CD4-positive, alpha-beta T cell (primary cell): ENCODE results near the gene CHST15. TPM values are rescaled to one million over a fixed set of nuclear protein-coding genes. Genes with fewer than 3 reads are reported as not detected.

ENCODE experiments used
- ATAC-seq: fragments of 200-7000 bp; cut with Tn5 transposase; one replicate; pipeline ENCODE4 v1.10.0; 2022; ENCODE audit warnings: mild to moderate bottlenecking; ENCODE audit not compliant: poor library complexity
- CTCF ChIA-PET: fragments of 350-600 bp; sonication (Branson Sonifier 250); formaldehyde crosslinking; loops from one replicate; lab custom pipeline; 2021; ENCODE audit warnings: antibody characterized with exemption, inconsistent platforms; lab: Charles Lee
- POLR2A ChIA-PET: fragments of 350-600 bp; sonication (Branson Sonifier 250); formaldehyde crosslinking; loops from one replicate; lab custom pipeline; 2021; ENCODE audit warnings: antibody characterized with exemption, inconsistent platforms; lab: Charles Lee
- DNase-seq, 14 experiments: peaks; one replicate each; pipeline ENCODE4 v3.0.0-alpha.2; 2013 to 2020; ENCODE audit warnings: mixed read lengths in 2 of 14
- H3K27ac ChIP-seq, 2 donors: one replicate each; pipeline versions ENCODE4 v1.5.1 to v1.7.0; 2013; ENCODE audit warnings: low read length in 2 of 2, low read depth in 1 of 2, mild to moderate bottlenecking in 1 of 2
- H3K27me3 ChIP-seq, 2 experiments: 1 replicate in 1 of 2; 2 replicates in 1 of 2; pipeline versions ENCODE4 v1.6.1 to v1.7.0; 2013; ENCODE audit warnings: low read length in 2 of 2, control low read depth in 1 of 2, mild to moderate bottlenecking in 1 of 2, moderate library complexity in 1 of 2; ENCODE audit not compliant: insufficient read depth in 2 of 2, control insufficient read depth in 1 of 2
- H3K36me3 ChIP-seq: one replicate; pipeline ENCODE4 v1.6.1; 2013; ENCODE audit warnings: low read length, control low read depth; ENCODE audit not compliant: insufficient read depth
- H3K4me1 ChIP-seq: one replicate; pipeline ENCODE4 v1.6.1; 2013; ENCODE audit warnings: low read length, control low read depth; ENCODE audit not compliant: insufficient read depth
- H3K4me3 ChIP-seq: one replicate; pipeline ENCODE4 v1.5.1; 2013; ENCODE audit warnings: mild to moderate bottlenecking, low read length, moderate library complexity
- H3K9me3 ChIP-seq, 2 experiments: 1 replicate in 1 of 2; 2 replicates in 1 of 2; pipeline versions ENCODE4 v1.6.1 to v1.7.0; 2013; ENCODE audit warnings: low read length in 2 of 2, mild to moderate bottlenecking in 2 of 2, control low read depth in 1 of 2, moderate library complexity in 1 of 2; ENCODE audit not compliant: control insufficient read depth in 1 of 2, insufficient read depth in 1 of 2
- H3K27ac Mint-ChIP-seq: one replicate; pipeline ENCODE4 v1.8.0; 2020; ENCODE audit warnings: mixed read lengths
- H3K27me3 Mint-ChIP-seq: one replicate; pipeline ENCODE4 v1.8.0; 2021; ENCODE audit warnings: mixed read lengths
- H3K36me3 Mint-ChIP-seq: one replicate; pipeline ENCODE4 v1.8.0; 2021; ENCODE audit warnings: low read depth, mixed read lengths
- H3K4me1 Mint-ChIP-seq: one replicate; pipeline ENCODE4 v1.8.0; 2021; ENCODE audit warnings: low read depth, mixed read lengths
- H3K4me3 Mint-ChIP-seq: one replicate; pipeline ENCODE4 v1.8.0; 2020; ENCODE audit warnings: mild to moderate bottlenecking, mixed read lengths
- H3K9me3 Mint-ChIP-seq: one replicate; pipeline ENCODE4 v1.8.0; 2020; ENCODE audit warnings: mixed read lengths
- intact Hi-C, 2 experiments: fragments of 100-400 bp; cut with DNase I in 1 of 2; cut with micrococcal nuclease in 1 of 2; formaldehyde crosslinking; loops; one replicate each; pipeline versions ENCODE4 v1.15.1 to v1.9.0; 2023 to 2025; cut with DNase I, micrococcal nuclease
- total RNA-seq, 174 experiments: library from RNA in 2 of 174; stranded (reverse) in 2 of 174; gene quantifications; one replicate each; pipeline ENCODE4 v1.2.3 and lab custom pipeline; 2021 to 2026
- TF ChIP-seq, protein P1 (sequence below): fragments of 200-600 bp; IDR thresholded peaks from one replicate; pipeline ENCODE4 v1.8.0; 2022; ENCODE audit warnings: antibody characterized with exemption, mild to moderate bottlenecking

Gene CHST15
- total RNA-seq, 2 experiments from 2014 or later, result 0.42 to 0.52 TPM

GRCh38 chr10:124005091-124005490 is 88.3 kb downstream of the CHST15 start:
- Histone ChIP-seq H3K4me3 (no peak overlapping the region), H3K36me3 (no peaks in the 10 kb centered on the region), H3K27me3 (no peaks in the 10 kb centered on the region), H3K27ac (no peak overlapping the region), H3K9me3 (peaks cover 0 to 5% of the 10 kb centered on the region in 2 experiments), H3K4me1 (no peaks in the 10 kb centered on the region)
- TF ChIP-seq, protein P1, sequence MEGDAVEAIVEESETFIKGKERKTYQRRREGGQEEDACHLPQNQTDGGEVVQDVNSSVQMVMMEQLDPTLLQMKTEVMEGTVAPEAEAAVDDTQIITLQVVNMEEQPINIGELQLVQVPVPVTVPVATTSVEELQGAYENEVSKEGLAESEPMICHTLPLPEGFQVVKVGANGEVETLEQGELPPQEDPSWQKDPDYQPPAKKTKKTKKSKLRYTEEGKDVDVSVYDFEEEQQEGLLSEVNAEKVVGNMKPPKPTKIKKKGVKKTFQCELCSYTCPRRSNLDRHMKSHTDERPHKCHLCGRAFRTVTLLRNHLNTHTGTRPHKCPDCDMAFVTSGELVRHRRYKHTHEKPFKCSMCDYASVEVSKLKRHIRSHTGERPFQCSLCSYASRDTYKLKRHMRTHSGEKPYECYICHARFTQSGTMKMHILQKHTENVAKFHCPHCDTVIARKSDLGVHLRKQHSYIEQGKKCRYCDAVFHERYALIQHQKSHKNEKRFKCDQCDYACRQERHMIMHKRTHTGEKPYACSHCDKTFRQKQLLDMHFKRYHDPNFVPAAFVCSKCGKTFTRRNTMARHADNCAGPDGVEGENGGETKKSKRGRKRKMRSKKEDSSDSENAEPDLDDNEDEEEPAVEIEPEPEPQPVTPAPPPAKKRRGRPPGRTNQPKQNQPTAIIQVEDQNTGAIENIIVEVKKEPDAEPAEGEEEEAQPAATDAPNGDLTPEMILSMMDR, result no peak
- no peak overlapping the region for H3K27ac Mint-ChIP-seq
- no peaks in the 10 kb centered on the region for H3K36me3 Mint-ChIP-seq
- no peaks in the 10 kb centered on the region for H3K9me3 Mint-ChIP-seq
- no peak overlapping the region for H3K4me3 Mint-ChIP-seq
- intact Hi-C loops, result no loop called here
- H3K4me1 Mint-ChIP-seq, result no peaks in the 10 kb centered on the region
- no peaks in the 10 kb centered on the region for H3K27me3 Mint-ChIP-seq
- CTCF ChIA-PET, result no interaction called here
- no peak for ATAC-seq
- POLR2A ChIA-PET, result no interaction called here
- peak in 1 of 14 experiments; percentile 19 for DNase-seq

DNA sequence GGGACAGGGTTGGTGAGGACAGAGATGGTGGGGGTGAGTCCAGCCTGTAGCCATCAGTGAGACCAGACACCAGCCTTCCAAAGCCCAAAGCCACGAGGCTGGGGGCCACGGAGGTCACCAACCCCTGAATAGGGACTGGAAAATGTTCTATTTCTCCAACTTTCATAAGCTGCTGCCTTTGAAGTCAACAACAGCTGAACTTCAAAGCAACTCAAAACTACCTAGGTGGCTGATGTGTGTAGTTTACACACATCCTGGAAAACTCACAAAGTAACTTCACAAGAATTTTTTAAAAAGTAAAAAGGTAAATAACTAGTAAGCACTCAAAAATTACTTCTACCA is 88.8 kb downstream of the CHST15 start:
- Histone ChIP-seq H3K27ac (no peak overlapping the region), H3K4me1 (no peaks in the 10 kb centered on the region), H3K36me3 (no peaks in the 10 kb centered on the region), H3K27me3 (no peaks in the 10 kb centered on the region), H3K9me3 (peaks cover 0 to under 1% of the 10 kb centered on the region in 2 experiments), H3K4me3 (no peak overlapping the region)
- Mint-ChIP-seq H3K9me3 (no peaks in the 10 kb centered on the region), H3K27ac (no peak overlapping the region), H3K4me3 (no peak overlapping the region), H3K4me1 (no peaks in the 10 kb centered on the region), H3K27me3 (no peaks in the 10 kb centered on the region), H3K36me3 (no peaks in the 10 kb centered on the region)
- POLR2A ChIA-PET, result no interaction called here
- no peak for ATAC-seq
- intact Hi-C loops, result no loop called here
- CTCF ChIA-PET, result interaction anchor here (0.6 kb wide), 1 partner anchor 95 kb away, joined by 3 read pairs; no protein-coding TSS in a partner anchor
- DNase-seq, result no peak
- TF ChIP-seq, protein P1, result no peak

DNA sequence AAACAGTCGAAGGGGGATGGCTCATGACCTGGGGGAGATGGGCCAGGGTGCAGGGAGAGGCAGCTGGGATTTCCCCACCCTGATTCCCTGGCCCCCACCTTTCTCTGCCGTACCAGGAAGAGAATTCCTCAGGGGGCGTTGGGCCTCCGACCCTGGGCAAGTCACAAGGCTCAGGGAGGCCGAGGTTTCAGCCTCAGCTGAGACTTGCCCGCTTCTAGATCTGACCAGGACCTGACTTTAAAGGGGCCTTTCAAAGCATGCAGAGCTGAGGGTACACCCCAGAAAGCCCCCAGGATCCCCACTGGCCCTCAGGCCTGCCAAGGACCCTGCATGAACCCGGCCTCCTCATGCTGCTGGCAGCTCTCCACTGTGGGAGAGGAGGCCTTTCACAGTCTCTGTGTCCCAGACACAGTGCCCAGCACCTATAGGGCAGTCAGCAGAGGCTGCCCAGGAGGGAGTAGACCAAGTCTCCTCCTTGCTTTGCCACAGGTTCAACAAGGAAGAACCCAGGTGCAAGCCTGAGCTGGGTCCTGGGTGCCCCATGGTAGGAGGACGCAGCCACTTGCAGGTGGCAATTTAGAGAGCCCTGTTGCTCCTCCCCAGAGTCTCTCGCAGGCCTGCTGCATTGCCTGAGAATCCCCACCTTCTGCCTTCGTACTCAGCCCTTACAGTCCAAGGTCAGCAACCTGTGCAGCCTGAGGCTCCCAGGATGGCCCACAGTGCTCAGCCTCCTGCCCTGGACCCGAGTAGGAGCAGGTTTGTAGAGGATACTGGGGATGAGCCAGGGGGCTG is 89.3 kb downstream of the CHST15 start:
- CTCF ChIA-PET, result interaction anchor here (0.6 kb wide), 1 partner anchor 94 kb away, joined by 3 read pairs; no protein-coding TSS in a partner anchor
- no peaks in the 10 kb centered on the region for H3K27me3 Mint-ChIP-seq

More for the DNA sequence above, 89.3 kb downstream of the CHST15 start:
- Mint-ChIP-seq H3K36me3 (no peaks in the 10 kb centered on the region), H3K4me3 (no peak overlapping the region), H3K27ac (no peak overlapping the region), H3K4me1 (no peaks in the 10 kb centered on the region), H3K9me3 (no peaks in the 10 kb centered on the region)
- Histone ChIP-seq H3K4me1 (no peaks in the 10 kb centered on the region), H3K27me3 (no peaks in the 10 kb centered on the region), H3K27ac (no peak overlapping the region), H3K36me3 (no peaks in the 10 kb centered on the region), H3K4me3 (no peak overlapping the region), H3K9me3 (no peaks in the 10 kb centered on the region)
- POLR2A ChIA-PET, result no interaction called here
- DNase-seq (peak in 2 of 14 experiments; percentile 2 to 22), ATAC-seq (no peak)
- TF ChIP-seq, protein P1, result no peak
- intact Hi-C loops, result no loop called here
